ENCODE measurements around the gene DPP7. TPM values are rescaled to one million over a fixed set of nuclear protein-coding genes. Genes with fewer than 3 reads are reported as not detected.

The DPP7 gene
- total and polyA plus RNA-seq, 2 experiments from 2014 or later = 144 to 204 TPM

- no peaks in the 10 kb centered on the region for H3K27me3 ChIP-seq
- peaks cover 26% of the 10 kb centered on the region for H3K36me3 ChIP-seq
Measured at GRCh38 chr9:137105814-137106661, 8.5 kb downstream of the DPP7 start.

GRCh38 chr9:137103206-137103999 is 11.1 kb downstream of the DPP7 start:
- Histone ChIP-seq H3K36me3 (peaks cover 31% of the 10 kb centered on the region), H3K9me3 (ENCODE audit: low read depth) (no peaks in the 10 kb centered on the region), H3K4me3 (no peak overlapping the region), H3K4me1 (ENCODE audit: low read depth) (no peaks in the 10 kb centered on the region), H3K27ac (no peak overlapping the region), H3K27me3 (no peaks in the 10 kb centered on the region)
- no peak for DNase-seq (ENCODE audit: low read depth in 1 of 2, low spot score in 1 of 2)
- TF ChIP-seq, protein P1, sequence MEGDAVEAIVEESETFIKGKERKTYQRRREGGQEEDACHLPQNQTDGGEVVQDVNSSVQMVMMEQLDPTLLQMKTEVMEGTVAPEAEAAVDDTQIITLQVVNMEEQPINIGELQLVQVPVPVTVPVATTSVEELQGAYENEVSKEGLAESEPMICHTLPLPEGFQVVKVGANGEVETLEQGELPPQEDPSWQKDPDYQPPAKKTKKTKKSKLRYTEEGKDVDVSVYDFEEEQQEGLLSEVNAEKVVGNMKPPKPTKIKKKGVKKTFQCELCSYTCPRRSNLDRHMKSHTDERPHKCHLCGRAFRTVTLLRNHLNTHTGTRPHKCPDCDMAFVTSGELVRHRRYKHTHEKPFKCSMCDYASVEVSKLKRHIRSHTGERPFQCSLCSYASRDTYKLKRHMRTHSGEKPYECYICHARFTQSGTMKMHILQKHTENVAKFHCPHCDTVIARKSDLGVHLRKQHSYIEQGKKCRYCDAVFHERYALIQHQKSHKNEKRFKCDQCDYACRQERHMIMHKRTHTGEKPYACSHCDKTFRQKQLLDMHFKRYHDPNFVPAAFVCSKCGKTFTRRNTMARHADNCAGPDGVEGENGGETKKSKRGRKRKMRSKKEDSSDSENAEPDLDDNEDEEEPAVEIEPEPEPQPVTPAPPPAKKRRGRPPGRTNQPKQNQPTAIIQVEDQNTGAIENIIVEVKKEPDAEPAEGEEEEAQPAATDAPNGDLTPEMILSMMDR (IDR thresholded peaks at IDR 0.05; ENCODE audit: low read depth, low read length) = no peak

More at GRCh38 chr9:137105814-137106661, 8.5 kb downstream of the DPP7 start:
- DNase-seq (ENCODE audit: low read depth in 1 of 2, low spot score in 1 of 2) = no peak
- Histone ChIP-seq H3K4me1 (ENCODE audit: low read depth) (no peaks in the 10 kb centered on the region), H3K27ac (no peak overlapping the region), H3K4me3 (no peak overlapping the region), H3K9me3 (ENCODE audit: low read depth) (no peaks in the 10 kb centered on the region)
- TF ChIP-seq, protein P1 (IDR thresholded peaks at IDR 0.05; ENCODE audit: low read depth, low read length) = no peak

DNA sequence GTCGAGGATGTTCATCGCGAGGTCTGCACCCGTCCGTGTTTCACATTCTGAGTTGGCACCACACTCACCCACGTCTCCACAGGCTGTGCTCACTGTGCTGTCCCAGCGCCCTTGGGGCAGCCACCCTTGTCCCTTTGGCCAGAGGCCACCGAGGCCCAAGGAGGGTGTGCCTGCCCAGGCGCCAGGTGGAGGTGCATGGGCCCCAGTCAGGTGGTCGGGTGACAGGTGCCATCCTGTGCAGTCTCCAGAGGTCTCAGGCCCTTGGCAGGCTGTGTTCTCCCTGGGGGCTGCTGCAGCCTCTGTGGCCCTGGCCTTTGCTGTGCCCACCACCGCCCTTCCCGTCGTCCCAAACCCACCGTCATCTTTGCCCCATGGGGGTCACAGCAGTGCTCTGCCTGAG is 15.3 kb downstream of the DPP7 start:
- Histone ChIP-seq H3K36me3 (peaks cover 20% of the 10 kb centered on the region), H3K27ac (no peak overlapping the region), H3K4me3 (no peak overlapping the region), H3K27me3 (no peaks in the 10 kb centered on the region), H3K4me1 (ENCODE audit: low read depth) (no peaks in the 10 kb centered on the region), H3K9me3 (ENCODE audit: low read depth) (no peaks in the 10 kb centered on the region)
- no peak for DNase-seq (ENCODE audit: low read depth in 1 of 2, low spot score in 1 of 2)
- TF ChIP-seq, protein P1 (IDR thresholded peaks at IDR 0.05; ENCODE audit: low read depth, low read length) = no peak

GRCh38 chr9:137097761-137098462 is 16.6 kb downstream of the DPP7 start:
- no peak overlapping the region for H3K27ac ChIP-seq
- TF ChIP-seq, protein P1 (IDR thresholded peaks at IDR 0.05; ENCODE audit: low read depth, low read length) = no peak

DNA sequence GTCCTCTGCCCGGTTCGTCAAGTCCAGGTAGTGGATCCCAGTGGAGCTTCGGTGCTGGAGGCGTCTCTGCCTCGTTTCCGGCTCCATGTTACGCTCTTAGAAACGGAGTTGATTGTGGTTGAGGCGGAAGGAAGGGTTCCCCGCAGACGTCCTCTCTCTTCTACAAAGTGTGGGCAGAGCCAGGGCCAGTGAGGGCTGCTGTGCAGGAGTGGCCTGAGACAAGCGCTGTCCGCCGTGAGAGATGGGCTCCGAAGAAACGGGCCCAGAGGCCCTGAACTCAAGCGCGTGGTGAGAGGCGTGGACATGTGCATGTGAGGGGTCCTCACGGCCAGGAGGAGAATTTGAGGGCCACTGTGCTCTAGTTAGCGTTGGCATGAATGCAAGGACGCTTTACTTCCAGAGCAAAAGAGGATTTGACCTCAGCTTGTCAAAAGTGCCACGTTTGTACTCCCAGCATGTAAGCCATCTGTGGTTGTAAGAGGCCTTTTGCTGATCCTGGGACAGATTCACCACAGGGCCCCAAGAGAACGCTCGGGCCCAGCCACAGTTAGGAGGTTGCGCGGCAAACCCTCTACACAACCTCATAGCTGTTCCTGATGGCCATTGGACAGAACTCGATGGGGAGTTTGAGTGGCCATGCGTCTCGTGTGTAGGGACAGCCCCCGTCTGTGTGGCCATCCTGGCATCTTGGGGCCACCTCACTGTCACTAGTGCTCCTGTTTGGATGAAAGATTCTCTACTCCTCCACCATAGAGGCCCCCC is 17.6 kb downstream of the DPP7 start:
- no peaks in the 10 kb centered on the region for H3K27me3 ChIP-seq
- H3K27ac ChIP-seq = no peak overlapping the region
- H3K36me3 ChIP-seq = peaks cover 15% of the 10 kb centered on the region
- no peak overlapping the region for H3K4me3 ChIP-seq
- TF ChIP-seq, protein P1 (IDR thresholded peaks at IDR 0.05; ENCODE audit: low read depth, low read length) = no peak
- no peaks in the 10 kb centered on the region for H3K4me1 ChIP-seq (ENCODE audit: low read depth)
- H3K9me3 ChIP-seq (ENCODE audit: low read depth) = no peaks in the 10 kb centered on the region
- DNase-seq (ENCODE audit: low read depth in 1 of 2, low spot score in 1 of 2) = no peak

More at GRCh38 chr9:137097761-137098462, 16.6 kb downstream of the DPP7 start:
- no peaks in the 10 kb centered on the region for H3K27me3 ChIP-seq
- peaks cover 15% of the 10 kb centered on the region for H3K36me3 ChIP-seq
- H3K4me1 ChIP-seq (ENCODE audit: low read depth) = no peaks in the 10 kb centered on the region
- no peak for DNase-seq (ENCODE audit: low read depth in 1 of 2, low spot score in 1 of 2)
- H3K4me3 ChIP-seq = no peak overlapping the region
- H3K9me3 ChIP-seq (ENCODE audit: low read depth) = no peaks in the 10 kb centered on the region

Measured in cardiac muscle cell (in vitro differentiated cells and primary cell).